Suprapubic skin (tissue), 4 donors: Measurements from ENCODE around the gene SNX14.

Source experiments
- POLR2A ChIP-seq, 2 donors: fragments of 450-650 bp; IDR thresholded peaks; one replicate each; pipeline ENCODE4 v1.6.1; 2017; ENCODE audit warnings: antibody characterized with exemption in 2 of 2, mild to moderate bottlenecking in 2 of 2, moderate library complexity in 2 of 2
- POLR2AphosphoS5 ChIP-seq, 3 donors: sonication (generic); formaldehyde crosslinking; IDR thresholded peaks; one replicate each; pipeline ENCODE4 v1.6.1; 2017; ENCODE audit warnings: antibody characterized with exemption in 3 of 3

- TF ChIP-seq POLR2AphosphoS5 (IDR thresholded peaks at IDR 0.05) (no peak), POLR2A (IDR thresholded peaks at IDR 0.05) (no peak)
Measured at GRCh38 chr6:85516168-85516567, 77.5 kb downstream of the SNX14 start.
